Motor neuron (in vitro differentiated cells): ENCODE results near the gene COX4I1. TPM values are rescaled to one million over a fixed set of nuclear protein-coding genes. Genes with fewer than 3 reads are reported as not detected.
"Not testable (repeated sequence)": the region's sequence is repeated elsewhere in the genome, so short reads cannot be mapped to it uniquely, and the experiment has no call there.

Source experiments
- ATAC-seq, 8 experiments: fragments of 200-7000 bp; cut with Tn5 transposase; replicated peaks in 6 of 8; 2 replicates each; pipeline ENCODE4 v1.8.0; 2021; ENCODE audit warnings: mild to moderate bottlenecking in 8 of 8, moderate library complexity in 8 of 8
- H3K27ac ChIP-seq, 2 donors: fragments of 250-450 bp; sonication (Bioruptor Pico); 2 replicates each; pipeline ENCODE4 v1.9.0; 2021; ENCODE audit warnings: antibody characterized with exemption in 2 of 2, mild to moderate bottlenecking in 2 of 2, moderate library complexity in 1 of 2
- H3K4me1 ChIP-seq, 2 donors: fragments of 250-450 bp; sonication (Bioruptor Pico); replicated peaks in 1 of 2; 2 replicates each; pipeline ENCODE4 v1.6.1; 2021; ENCODE audit warnings: antibody characterized with exemption in 2 of 2, mild to moderate bottlenecking in 2 of 2, moderate library complexity in 1 of 2
- H3K4me3 ChIP-seq, 5 donors: fragments of 250-450 bp; sonication (Bioruptor Pico); 2 replicates each; pipeline ENCODE4 v1.9.0; 2021; ENCODE audit warnings: antibody characterized with exemption in 5 of 5, mild to moderate bottlenecking in 5 of 5, moderate library complexity in 4 of 5
- WGBS, 10 experiments: fragments of 450-650 bp; shearing (Covaris generic); methylation state at CpG; one replicate each; pipeline ENCODE4 v1.0.0; 2022; 5-methylcytosine and 5-hydroxymethylcytosine counted together
- in situ Hi-C, 9 experiments: fragments of 400-800 bp; cut with MboI; loops; one replicate each; pipeline ENCODE4 v1.15.0; 2021; ENCODE audit warnings: low sequenced_read_pairs in 9 of 9, low pct_unique_long_range_greater_than_20kb in 2 of 9; ENCODE audit not compliant: unreplicated experiment in 9 of 9
- total RNA-seq, 8 experiments: library from RNA; unstranded; fragments of 300-600 nt; gene quantifications; 2 replicates each; pipeline versions ENCODE4 v1.2.3 to v1.2.4, GENCODE V29; 2022

The COX4I1 gene
- total RNA-seq, 8 experiments from 2014 or later, result 531 to 741 (median 580) TPM

- no peak for ATAC-seq
- H3K27ac ChIP-seq, result no peak overlapping the region
- WGBS, 10 experiments, result 57 to 60% (median 60%) methylated on average over 1 to 2 of the region's 5 CpGs; no CpG with 5 or more reads in 7 of the 10 experiments
- H3K4me3 ChIP-seq, result no peak overlapping the region
- in situ Hi-C loops, result loop anchor here in 1 of 9 experiments (25.0 kb wide), 1 partner anchor 178 kb away; no protein-coding TSS in a partner anchor
- H3K4me1 ChIP-seq, result no peaks in the 10 kb centered on the region
Observed at GRCh38 chr16:85834741-85835140, 35.2 kb downstream of the COX4I1 start.

DNA sequence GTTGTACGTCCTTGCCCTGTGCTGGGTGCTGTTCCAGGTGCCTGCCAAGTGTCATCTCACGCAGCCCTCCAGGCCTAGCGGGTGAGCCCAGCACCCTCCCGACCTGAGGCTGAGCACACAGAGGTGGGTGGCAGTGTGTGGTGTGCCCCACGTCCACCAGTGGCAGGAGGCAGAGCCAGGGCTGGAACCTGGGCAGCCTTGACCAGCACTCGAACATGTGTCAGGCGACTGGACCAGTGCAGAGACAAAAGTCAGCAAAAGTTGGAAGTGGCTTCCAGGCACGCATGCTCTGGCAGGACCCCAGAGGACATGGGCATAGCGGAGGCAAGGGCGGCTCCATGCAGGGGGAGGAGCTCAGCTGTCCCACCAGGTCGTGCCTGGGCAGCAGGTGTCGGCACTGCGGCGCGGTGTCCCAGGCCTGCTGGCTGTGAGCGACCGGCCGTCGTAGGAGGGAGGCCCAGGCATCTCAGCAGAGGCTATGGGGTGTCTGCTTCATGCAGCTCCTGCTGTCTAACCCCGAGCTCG lies 35.8 kb downstream of the COX4I1 start:
- no peak for ATAC-seq
- H3K27ac ChIP-seq, result no peak overlapping the region
- no peak overlapping the region for H3K4me3 ChIP-seq
- no peaks in the 10 kb centered on the region for H3K4me1 ChIP-seq
- in situ Hi-C loops, result loop anchor here in 1 of 9 experiments (25.0 kb wide), 1 partner anchor 177 kb away; no protein-coding TSS in a partner anchor
- 10 to 92% (median 60%) methylated on average over 1 to 6 of the region's 21 CpGs; no CpG with 5 or more reads in 5 of the 10 experiments for WGBS, 10 experiments

DNA sequence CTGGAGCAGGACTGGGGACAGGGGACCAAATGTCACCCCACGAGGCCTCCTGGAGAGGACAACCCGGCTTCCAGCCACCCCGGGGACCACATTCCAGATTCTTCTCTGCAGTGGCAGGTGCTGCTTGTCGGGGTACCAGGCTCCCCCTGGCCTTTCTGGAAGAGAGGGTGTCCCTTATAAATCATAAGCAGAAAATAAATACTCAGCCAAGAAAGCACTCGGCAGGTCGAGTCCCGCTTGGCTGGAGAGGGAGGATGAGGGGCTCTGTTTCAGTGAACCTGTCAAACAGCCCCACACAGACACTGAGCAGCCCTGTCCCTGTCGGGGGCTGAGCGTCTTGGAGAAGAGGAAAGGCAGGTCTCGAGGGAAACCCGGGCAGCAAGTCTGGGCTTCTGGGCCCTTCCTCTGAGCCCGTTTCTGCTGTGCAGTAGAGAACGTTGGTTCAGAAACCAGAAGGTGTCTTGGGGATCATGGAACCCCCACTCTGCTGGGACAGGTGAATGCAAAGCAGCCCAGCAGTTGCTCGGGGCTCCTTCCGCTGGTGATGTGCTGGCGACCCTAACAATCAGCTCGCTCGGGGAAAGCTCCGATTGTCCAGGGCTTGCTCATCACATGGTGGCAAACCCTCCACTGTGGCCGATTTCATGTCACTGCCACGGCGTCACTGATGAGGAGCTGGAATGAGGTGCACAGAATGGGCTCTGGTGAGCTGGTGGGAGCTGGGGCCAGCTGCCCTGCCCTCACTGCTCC lies 36.6 kb downstream of the COX4I1 start:
- WGBS, 10 experiments, result 8 to 74% (median 58%) methylated on average over 3 to 8 of the region's 22 CpGs; no CpG with 5 or more reads in 2 of the 10 experiments
- in situ Hi-C loops, result loop anchor here in 1 of 9 experiments (25.0 kb wide), 1 partner anchor 176 kb away; no protein-coding TSS in a partner anchor
- Histone ChIP-seq H3K27ac (no peak overlapping the region), H3K4me1 (no peaks in the 10 kb centered on the region), H3K4me3 (no peak overlapping the region)
- ATAC-seq, result no peak

DNA sequence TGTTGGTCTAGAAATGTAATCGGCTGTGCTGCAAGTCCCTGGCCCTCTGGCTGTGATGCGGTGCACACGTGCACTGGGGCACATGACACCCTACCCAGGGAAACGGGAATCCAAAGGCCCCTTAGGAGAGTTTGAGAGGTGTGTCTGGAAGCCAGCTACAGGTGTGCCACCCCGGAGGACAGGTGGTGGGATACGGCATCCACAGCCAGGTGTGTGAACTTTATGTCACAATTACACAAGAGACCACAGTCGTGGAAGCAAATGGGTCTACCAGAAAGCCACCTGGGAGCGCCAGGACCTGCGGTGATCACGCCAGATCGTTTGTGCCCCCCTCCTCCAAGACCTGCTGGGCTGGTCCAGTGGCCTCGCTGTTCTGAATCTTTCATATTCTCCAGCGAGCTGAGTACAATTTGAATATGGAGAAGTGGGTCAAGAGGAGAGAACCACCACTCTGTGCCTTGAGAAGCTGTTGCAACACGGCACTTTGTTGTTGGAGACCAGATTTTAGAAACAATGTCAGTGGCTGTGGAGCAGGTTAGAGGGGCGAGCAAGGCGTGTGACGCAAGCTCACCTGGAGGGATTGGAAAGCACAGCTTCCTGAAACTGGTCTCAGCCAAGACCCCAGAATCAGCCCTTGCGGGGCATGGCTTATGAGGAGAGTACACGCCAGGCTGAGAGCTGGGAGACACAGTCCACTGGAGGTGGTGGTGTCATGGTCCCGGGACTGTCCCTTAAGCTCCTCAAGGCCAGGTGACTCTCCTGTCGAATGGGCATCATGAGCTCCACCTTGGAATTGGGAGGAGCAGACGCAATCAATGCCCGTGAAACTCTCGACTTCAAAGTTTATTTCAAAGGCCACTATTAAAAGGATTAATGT lies 37.4 kb downstream of the COX4I1 start:
- in situ Hi-C loops, result loop anchor here in 1 of 9 experiments (25.0 kb wide), 1 partner anchor 175 kb away; no protein-coding TSS in a partner anchor

GRCh38 chr16:85837654-85838053 lies 38.2 kb downstream of the COX4I1 start:
- WGBS, 10 experiments, result 23 to 100% (median 60%) methylated on average over 1 to 4 of the region's 4 CpGs; no CpG with 5 or more reads in 1 of the 10 experiments

More for the DNA sequence above, 37.4 kb downstream of the COX4I1 start:
- WGBS, 10 experiments, result 53 to 87% (median 70%) methylated on average over 3 to 14 of the region's 24 CpGs; no CpG with 5 or more reads in 5 of the 10 experiments
- ATAC-seq, result no peak
- no peak overlapping the region for H3K4me3 ChIP-seq
- no peaks in the 10 kb centered on the region for H3K4me1 ChIP-seq
- H3K27ac ChIP-seq, result no peak overlapping the region

GRCh38 chr16:85838381-85838780 lies 38.9 kb downstream of the COX4I1 start:
- Histone ChIP-seq H3K27ac (no peak overlapping the region), H3K4me1 (no peaks in the 10 kb centered on the region), H3K4me3 (no peak overlapping the region)
- 22 to 88% (median 81%) methylated on average over 1 to 10 of the region's 11 CpGs; no CpG with 5 or more reads in 4 of the 10 experiments for WGBS, 10 experiments
- ATAC-seq, result no peak
- in situ Hi-C loops, result loop anchor here in 1 of 9 experiments (25.0 kb wide), 1 partner anchor 174 kb away; no protein-coding TSS in a partner anchor

More at GRCh38 chr16:85837654-85838053, 38.2 kb downstream of the COX4I1 start:
- H3K4me3 ChIP-seq, H3K4me1 ChIP-seq, ATAC-seq, H3K27ac ChIP-seq: not testable (repeated sequence)
- in situ Hi-C loops, result loop anchor here in 1 of 9 experiments (25.0 kb wide), 1 partner anchor 175 kb away; no protein-coding TSS in a partner anchor

DNA sequence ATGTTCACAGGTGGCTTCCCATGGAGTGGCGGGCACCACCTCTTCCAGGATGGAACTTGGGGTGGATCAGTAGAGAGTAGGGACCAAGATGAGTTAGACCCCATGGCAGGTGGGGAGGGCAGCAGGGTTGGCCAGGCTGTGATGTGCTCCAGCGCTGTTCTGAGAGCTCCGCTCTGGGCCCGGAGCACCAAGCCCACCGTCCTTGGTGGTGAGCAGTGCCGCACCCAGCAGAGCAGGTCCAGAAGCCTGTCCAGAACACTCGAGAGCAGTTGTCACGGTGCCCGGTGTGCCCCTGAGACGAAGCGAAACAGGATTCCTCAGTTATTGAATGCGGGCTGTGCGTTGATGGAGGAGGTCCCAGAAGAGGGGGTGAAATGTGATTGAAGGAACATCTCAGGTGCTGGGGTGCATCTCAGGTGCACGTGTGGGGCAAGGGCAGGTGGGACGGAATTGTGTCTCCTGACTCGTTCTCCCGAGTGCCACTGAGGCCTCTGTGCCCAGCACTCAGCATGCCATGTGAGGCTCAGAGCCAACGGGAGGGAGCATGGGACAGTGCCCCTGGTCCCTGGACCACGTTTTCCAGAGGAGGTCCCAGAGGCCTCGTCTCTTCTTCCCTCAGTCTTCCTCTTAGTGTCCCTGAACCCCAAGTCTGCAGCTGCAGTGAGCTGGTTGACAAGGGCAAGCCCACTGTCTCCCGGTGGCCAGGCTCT lies 39.5 kb downstream of the COX4I1 start:
- WGBS, 10 experiments, result 20 to 100% (median 66%) methylated on average over 1 to 6 of the region's 21 CpGs; no CpG with 5 or more reads in 5 of the 10 experiments
- no peak for ATAC-seq
- in situ Hi-C loops, result loop anchor here in 1 of 9 experiments (25.0 kb wide), 1 partner anchor 173 kb away; no protein-coding TSS in a partner anchor
- H3K4me3 ChIP-seq, result no peak overlapping the region
- no peak overlapping the region for H3K27ac ChIP-seq
- no peaks in the 10 kb centered on the region for H3K4me1 ChIP-seq

GRCh38 chr16:85839681-85840240 lies 40.3 kb downstream of the COX4I1 start:
- no peak overlapping the region for H3K27ac ChIP-seq
- no peaks in the 10 kb centered on the region for H3K4me1 ChIP-seq
- H3K4me3 ChIP-seq, result no peak overlapping the region
- no peak for ATAC-seq
- 60 to 90% (median 72%) methylated on average over 1 to 13 of the region's 24 CpGs; no CpG with 5 or more reads in 7 of the 10 experiments for WGBS, 10 experiments
- in situ Hi-C loops, result loop anchor here in 1 of 9 experiments (25.0 kb wide), 1 partner anchor 173 kb away; no protein-coding TSS in a partner anchor

- in situ Hi-C loops, result loop anchor here in 1 of 9 experiments (25.0 kb wide), 1 partner anchor 172 kb away; no protein-coding TSS in a partner anchor
- Histone ChIP-seq H3K27ac (no peak overlapping the region), H3K4me1 (no peaks in the 10 kb centered on the region), H3K4me3 (no peak overlapping the region)
- WGBS, 10 experiments, result 93 to 100% methylated on average over 2 to 7 of the region's 9 CpGs; no CpG with 5 or more reads in 8 of the 10 experiments
- no peak for ATAC-seq
Observed at GRCh38 chr16:85840395-85840794, 40.9 kb downstream of the COX4I1 start.

DNA sequence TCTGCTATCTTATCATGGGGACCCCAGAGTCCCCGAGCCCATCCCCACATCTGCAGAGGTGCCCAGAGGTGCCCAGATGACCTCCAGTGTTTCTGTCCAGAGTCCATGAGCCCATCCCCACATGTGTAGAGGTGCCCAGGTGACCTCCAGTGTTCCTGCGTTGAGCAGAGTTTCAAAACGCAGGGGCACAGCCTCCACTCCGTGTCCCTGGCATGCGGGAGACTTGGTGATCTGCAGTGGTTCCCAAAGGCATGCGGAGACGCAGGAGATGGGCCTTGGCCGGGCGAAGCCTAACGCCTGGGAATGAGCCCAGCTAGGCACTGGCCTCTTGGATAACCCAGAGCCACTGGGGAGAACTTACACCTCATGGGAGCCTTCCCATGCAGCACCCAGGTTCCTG lies 41.3 kb downstream of the COX4I1 start:
- ATAC-seq, result no peak
- Histone ChIP-seq H3K27ac (no peak overlapping the region), H3K4me3 (no peak overlapping the region), H3K4me1 (no peaks in the 10 kb centered on the region)
- 93% methylated on average over 8 of the region's 10 CpGs; no CpG with 5 or more reads in 9 of the 10 experiments for WGBS, 10 experiments
- in situ Hi-C loops, result loop anchor here in 1 of 9 experiments (25.0 kb wide), 1 partner anchor 172 kb away; no protein-coding TSS in a partner anchor

DNA sequence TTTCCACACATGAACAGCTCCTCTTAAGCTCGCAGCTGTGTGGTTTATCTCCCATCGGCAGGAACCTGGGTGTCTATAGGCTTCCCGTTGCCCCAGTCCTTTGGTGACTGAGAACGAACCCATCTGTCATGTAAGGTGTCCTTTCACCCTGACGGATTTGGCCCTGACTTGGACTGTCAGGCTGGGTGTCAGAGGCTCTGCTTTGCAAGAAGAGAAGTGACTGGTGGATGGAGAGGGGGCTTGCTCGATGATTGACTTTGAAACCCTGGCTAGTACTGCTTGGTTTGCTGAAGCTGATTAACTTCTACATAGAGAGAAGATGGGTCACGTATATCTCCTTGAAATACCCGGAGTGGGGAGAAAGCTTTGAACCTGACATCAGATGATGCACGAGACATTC lies 42.9 kb downstream of the COX4I1 start:
- in situ Hi-C loops, result loop anchor here in 1 of 9 experiments (25.0 kb wide), 1 partner anchor 170 kb away; no protein-coding TSS in a partner anchor
- Histone ChIP-seq H3K4me1 (no peaks in the 10 kb centered on the region), H3K4me3 (no peak overlapping the region), H3K27ac (no peak overlapping the region)
- WGBS, 10 experiments, result 0 to 85% (median 63%) methylated on average over 1 to 9 of the region's 9 CpGs; no CpG with 5 or more reads in 3 of the 10 experiments
- no peak for ATAC-seq
